K562 (cell line): Measurements from ENCODE around the gene ZNF750. TPM values are rescaled to one million over a fixed set of nuclear protein-coding genes. Genes with fewer than 3 reads are reported as not detected.

Experiments used
- CBX8 ChIP-seq: fragments of 200-600 bp; sonication (generic); IDR thresholded peaks from 2 replicates; pipeline ENCODE4 v1.6.1; 2012; ENCODE audit warnings: borderline replicate concordance, mixed run types, low read depth, mild to moderate bottlenecking, moderate library complexity, mixed read lengths, low read length, control low read depth, inconsistent platforms; ENCODE audit not compliant: poor library complexity, severe bottlenecking; ENCODE audit errors: extremely low read depth
- CSDE1 ChIP-seq, 2 experiments: fragments of 450-650 bp; IDR thresholded peaks; 2 replicates each; pipeline ENCODE4 v1.6.1; 2016; ENCODE audit warnings: mild to moderate bottlenecking in 1 of 2
- DIDO1 ChIP-seq: fragments of 450-650 bp; IDR thresholded peaks from 2 replicates; pipeline ENCODE4 v1.6.1; 2016; ENCODE audit warnings: low read depth, missing biosample characterization, missing genetic modification characterization
- JUND ChIP-seq, 2 experiments: IDR thresholded peaks; 2 replicates in 1 of 2; 3 replicates in 1 of 2; pipeline ENCODE4 v1.6.1; 2011; ENCODE audit warnings: borderline replicate concordance in 2 of 2, low read depth in 2 of 2, low read length in 2 of 2, improper control_type of control experiment in 1 of 2, missing biosample characterization in 1 of 2, missing genetic modification characterization in 1 of 2, missing genetic modification reagents in 1 of 2
- KAT7 ChIP-seq: sonication (generic); formaldehyde crosslinking; IDR thresholded peaks from 2 replicates; pipeline ENCODE4 v1.8.0; 2022; ENCODE audit warnings: missing genetic modification reagents, mild to moderate bottlenecking, borderline replicate concordance
- MAZ ChIP-seq, 2 experiments: fragments of 450-650 bp in 1 of 2; sonication (generic) in 1 of 2; formaldehyde crosslinking; IDR thresholded peaks in 1 of 2; conservative IDR thresholded peaks in 1 of 2; 2 replicates each; pipeline versions ENCODE4 v1.4.0 to v1.5.0; 2020; ENCODE audit warnings: mild to moderate bottlenecking in 1 of 2, missing genetic modification reagents in 1 of 2
- PTBP1 ChIP-seq: fragments of 200-400 bp; formaldehyde crosslinking; IDR thresholded peaks from 2 replicates; pipeline ENCODE4 v1.6.1; 2017; ENCODE audit warnings: low read depth, low read length
- RBM22 ChIP-seq: fragments of 200-400 bp; formaldehyde crosslinking; IDR thresholded peaks from 2 replicates; pipeline ENCODE4 v1.6.1; 2018; ENCODE audit warnings: low read length, low read depth; ENCODE audit not compliant: poor library complexity, severe bottlenecking
- RNF219 ChIP-seq: fragments of 250-450 bp; sonication (Bioruptor Pico); IDR thresholded peaks from 2 replicates; pipeline ENCODE4 v1.5.0; 2022; ENCODE audit warnings: mild to moderate bottlenecking
- SREBF2 ChIP-seq: sonication (generic); formaldehyde crosslinking; IDR thresholded peaks from 2 replicates; pipeline ENCODE4 v1.4.0; 2020; ENCODE audit warnings: mild to moderate bottlenecking, missing genetic modification reagents
- ZBTB5 ChIP-seq: fragments of 450-650 bp; IDR thresholded peaks from 2 replicates; pipeline ENCODE4 v1.6.1; 2017; ENCODE audit warnings: antibody characterized with exemption
- polyA plus RNA-seq, 8 experiments: library from polyadenylated mRNA; depleted of rRNA in 4 of 8; stranded (reverse) in 5 of 8; unstranded in 3 of 8; fragments of >200 nt; fragmentation: Nextera tagmentation in 2 of 8; fragmentation: Illumina TruSeq in 1 of 8; extraction: Ambion mirVana in 2 of 8; extraction: Trizol in 1 of 8; gene quantifications; 2 replicates each; pipeline versions ENCODE4 v1.2.1 to v1.2.3, GENCODE V29; 2011 to 2014; ENCODE audit warnings: inconsistent platforms in 1 of 8, missing spikeins in 1 of 8
- total RNA-seq, 7 experiments: library from RNA; depleted of rRNA in 6 of 7; stranded (reverse); fragments of >200 nt in 6 of 7; fragmentation: Illumina TruSeq in 2 of 7; extraction: Trizol in 2 of 7; gene quantifications; 2 replicates each; pipeline versions ENCODE4 v1.2.1 to v1.2.3, GENCODE V29; 2011 to 2021; ENCODE audit warnings: low replicate concordance in 1 of 7
- TF ChIP-seq, protein P1 (sequence below), 2 experiments: IDR thresholded peaks in 1 of 2; conservative IDR thresholded peaks in 1 of 2; 2 replicates each; pipeline ENCODE4 v1.6.1; 2016; ENCODE audit warnings: low read depth in 2 of 2, mild to moderate bottlenecking in 1 of 2, missing compliant biosample characterization in 1 of 2, missing genetic modification characterization in 1 of 2, moderate library complexity in 1 of 2

Gene ZNF750
- total and polyA plus RNA-seq, 9 of the 15 experiments (the other 6 are each of a cell fraction or from before 2014, with no cell fraction given): not detected

GRCh38 chr17:82868715-82869131, 28.9 kb upstream of the ZNF750 start (continued):
- TF ChIP-seq, protein P1, sequence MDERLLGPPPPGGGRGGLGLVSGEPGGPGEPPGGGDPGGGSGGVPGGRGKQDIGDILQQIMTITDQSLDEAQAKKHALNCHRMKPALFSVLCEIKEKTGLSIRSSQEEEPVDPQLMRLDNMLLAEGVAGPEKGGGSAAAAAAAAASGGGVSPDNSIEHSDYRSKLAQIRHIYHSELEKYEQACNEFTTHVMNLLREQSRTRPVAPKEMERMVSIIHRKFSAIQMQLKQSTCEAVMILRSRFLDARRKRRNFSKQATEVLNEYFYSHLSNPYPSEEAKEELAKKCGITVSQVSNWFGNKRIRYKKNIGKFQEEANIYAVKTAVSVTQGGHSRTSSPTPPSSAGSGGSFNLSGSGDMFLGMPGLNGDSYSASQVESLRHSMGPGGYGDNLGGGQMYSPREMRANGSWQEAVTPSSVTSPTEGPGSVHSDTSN (CRISPR knock-in tag; IDR thresholded peaks at IDR 0.05; ENCODE audit: low read depth): no peak
- TF ChIP-seq, protein P1 (tag; conservative IDR thresholded peaks at IDR 0.05; ENCODE audit: low read depth): peak; percentile 21; the same call in 1 of the 2 replicates
- no peak for TF ChIP-seq PTBP1
- TF ChIP-seq JUND (IDR thresholded peaks at IDR 0.05; ENCODE audit: borderline replicate concordance, low read depth, low read length): no peak
- no peak; the same call in 2 of the 3 replicates for TF ChIP-seq JUND (tag; IDR thresholded peaks at IDR 0.05; ENCODE audit: borderline replicate concordance, low read depth, low read length)
- TF ChIP-seq CSDE1 (IDR thresholded peaks at IDR 0.05): no peak
- no peak for TF ChIP-seq CBX8
- no peak for TF ChIP-seq SREBF2 (CRISPR knock-in tag)
- TF ChIP-seq ZBTB5: no peak
- no peak for TF ChIP-seq RBM22
- TF ChIP-seq KAT7 (CRISPR knock-in tag): no peak
- peak in 1 of 2 experiments; percentile 12; a peak in 1 of 4 replicates for TF ChIP-seq MAZ (CRISPR knock-in tag; conservative IDR thresholded peaks at IDR 0.05 in 1 of 2, IDR thresholded peaks at IDR 0.05 in 1 of 2)
- TF ChIP-seq DIDO1 (tag): no peak
- TF ChIP-seq RNF219 (CRISPR knock-in tag): no peak
